Type B pancreatic cell (in vitro differentiated cells): ENCODE results near the gene RNF145. TPM values are rescaled to one million over a fixed set of nuclear protein-coding genes. Genes with fewer than 3 reads are reported as not detected.
"Not testable (repeated sequence)": the region's sequence is repeated elsewhere in the genome, so short reads cannot be mapped to it uniquely, and the experiment has no call there.

Experiments used
- DNase-seq: peaks from one replicate; pipeline ENCODE4 v3.0.0; 2021; ENCODE audit warnings: mixed read lengths; ENCODE audit not compliant: unreplicated experiment; ENCODE audit errors: extremely low spot score
- H3K27ac Mint-ChIP-seq: 2 replicates; pipeline ENCODE4 v1.8.0; 2021; ENCODE audit warnings: mild to moderate bottlenecking, mixed read lengths
- H3K27me3 Mint-ChIP-seq: 2 replicates; pipeline ENCODE4 v1.8.0; 2021; ENCODE audit warnings: mixed read lengths
- H3K36me3 Mint-ChIP-seq: 2 replicates; pipeline ENCODE4 v1.8.0; 2021; ENCODE audit warnings: mixed read lengths
- H3K4me1 Mint-ChIP-seq: one replicate; pipeline ENCODE4 v1.8.0; 2021; ENCODE audit warnings: mixed read lengths; ENCODE audit not compliant: unreplicated experiment
- H3K4me3 Mint-ChIP-seq: 2 replicates; pipeline ENCODE4 v1.8.0; 2021; ENCODE audit warnings: mild to moderate bottlenecking, mixed read lengths
- H3K9me3 Mint-ChIP-seq: 2 replicates; pipeline ENCODE4 v1.8.0; 2021; ENCODE audit warnings: mixed read lengths
- CTCF ChIP-seq: fragments of 200-600 bp; sonication (generic); conservative IDR thresholded peaks from 2 replicates; pipeline ENCODE4 v1.5.0; 2021; ENCODE audit warnings: antibody characterized with exemption, mild to moderate bottlenecking
- total RNA-seq: library from RNA; stranded (reverse); gene quantifications from 2 replicates; pipeline ENCODE4 v1.2.1, GENCODE V29; 2021; ENCODE audit warnings: low replicate concordance

Gene RNF145
- total RNA-seq, 1 donor from 2014 or later: 66.4 TPM

GRCh38 chr5:159155960-159156359 is 53.4 kb downstream of the RNF145 start:
- Mint-ChIP-seq H3K27ac (no peak overlapping the region), H3K36me3 (peaks cover 5% of the 10 kb centered on the region), H3K4me1 (no peaks in the 10 kb centered on the region), H3K9me3 (no peaks in the 10 kb centered on the region), H3K4me3 (no peak overlapping the region), H3K27me3 (no peaks in the 10 kb centered on the region)
- no peak for DNase-seq
- TF ChIP-seq CTCF: no peak

GRCh38 chr5:159152876-159153275 is 56.5 kb downstream of the RNF145 start:
- Mint-ChIP-seq H3K4me3 (no peak overlapping the region), H3K27ac (no peak overlapping the region), H3K27me3 (peaks cover 4% of the 10 kb centered on the region), H3K4me1 (no peaks in the 10 kb centered on the region), H3K9me3 (no peaks in the 10 kb centered on the region), H3K36me3 (no peaks in the 10 kb centered on the region)
- DNase-seq: no peak
- TF ChIP-seq CTCF: no peak

- Mint-ChIP-seq H3K36me3 (no peaks in the 10 kb centered on the region), H3K27me3 (peaks cover 19% of the 10 kb centered on the region), H3K27ac (no peak overlapping the region), H3K4me3 (no peak overlapping the region), H3K4me1 (no peaks in the 10 kb centered on the region), H3K9me3 (no peaks in the 10 kb centered on the region)
- DNase-seq: no peak
- no peak for TF ChIP-seq CTCF
These were observed 60.3 kb downstream of the RNF145 start for GRCh38 chr5:159149085-159149484.

- Mint-ChIP-seq H3K27me3 (peaks cover 30% of the 10 kb centered on the region), H3K27ac (no peak overlapping the region)
These were observed 61.4 kb downstream of the RNF145 start for GRCh38 chr5:159147976-159148375.

GRCh38 chr5:159146839-159147238 is 62.5 kb downstream of the RNF145 start:
- no peaks in the 10 kb centered on the region for H3K36me3 Mint-ChIP-seq
- H3K4me3 Mint-ChIP-seq: no peak overlapping the region
- H3K27ac Mint-ChIP-seq: no peak overlapping the region
- DNase-seq: no peak
- H3K27me3 Mint-ChIP-seq: peaks cover 39% of the 10 kb centered on the region
- H3K4me1 Mint-ChIP-seq: no peaks in the 10 kb centered on the region
- TF ChIP-seq CTCF: no peak
- no peaks in the 10 kb centered on the region for H3K9me3 Mint-ChIP-seq

More at GRCh38 chr5:159147976-159148375, 61.4 kb downstream of the RNF145 start:
- Mint-ChIP-seq H3K4me1 (no peaks in the 10 kb centered on the region), H3K36me3 (no peaks in the 10 kb centered on the region), H3K4me3 (no peak overlapping the region), H3K9me3 (no peaks in the 10 kb centered on the region)
- DNase-seq: no peak
- no peak for TF ChIP-seq CTCF

- H3K9me3 Mint-ChIP-seq, H3K4me1 Mint-ChIP-seq, H3K4me3 Mint-ChIP-seq, H3K36me3 Mint-ChIP-seq, DNase-seq, H3K27ac Mint-ChIP-seq: not testable (repeated sequence)
- H3K27me3 Mint-ChIP-seq: peaks cover 44% of the 10 kb centered on the region
These were observed 64.2 kb downstream of the RNF145 start for GRCh38 chr5:159145160-159145559.
